Measurements from ENCODE around the gene HM13. TPM values are rescaled to one million over a fixed set of nuclear protein-coding genes. Genes with fewer than 3 reads are reported as not detected.
"Not testable (repeated sequence)": the region's sequence is repeated elsewhere in the genome, so short reads cannot be mapped to it uniquely, and the experiment has no call there.

The HM13 gene
- total and polyA plus RNA-seq, 9 donors, result 30.2 to 158 (median 97.3) TPM

DNA sequence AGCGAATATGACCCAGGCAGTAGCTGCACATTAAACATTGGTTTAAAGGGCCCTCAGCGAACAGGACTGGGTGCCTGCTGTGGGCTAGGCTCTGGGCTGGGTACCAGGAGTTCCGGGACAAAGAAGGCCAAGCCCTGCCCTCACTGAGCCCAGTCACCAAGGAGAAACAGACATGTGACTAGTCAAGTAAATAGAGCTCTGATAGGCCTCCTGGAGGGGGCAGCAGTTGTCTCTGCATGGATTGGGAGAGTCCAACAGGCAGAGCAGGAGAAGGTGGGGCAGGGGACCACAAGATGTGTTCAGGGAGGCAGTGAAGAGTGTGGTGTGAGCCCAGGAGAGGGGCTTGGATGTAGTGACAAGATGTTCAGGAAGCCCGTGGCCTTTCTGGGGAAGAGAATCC, 3.1 kb downstream of the HM13 start:
- intact Hi-C loops (cut with DNase I), result no loop called here
- Histone ChIP-seq H3K4me3 (no peak overlapping the region), H3K27me3 (no peaks in the 10 kb centered on the region), H3K4me1 (ENCODE audit: insufficient read depth) (peaks cover 10% of the 10 kb centered on the region), H3K27ac (no peak overlapping the region), H3K9me3 (no peaks in the 10 kb centered on the region), H3K36me3 (no peaks in the 10 kb centered on the region)
- no peak for DNase-seq
- TF ChIP-seq, protein P1, sequence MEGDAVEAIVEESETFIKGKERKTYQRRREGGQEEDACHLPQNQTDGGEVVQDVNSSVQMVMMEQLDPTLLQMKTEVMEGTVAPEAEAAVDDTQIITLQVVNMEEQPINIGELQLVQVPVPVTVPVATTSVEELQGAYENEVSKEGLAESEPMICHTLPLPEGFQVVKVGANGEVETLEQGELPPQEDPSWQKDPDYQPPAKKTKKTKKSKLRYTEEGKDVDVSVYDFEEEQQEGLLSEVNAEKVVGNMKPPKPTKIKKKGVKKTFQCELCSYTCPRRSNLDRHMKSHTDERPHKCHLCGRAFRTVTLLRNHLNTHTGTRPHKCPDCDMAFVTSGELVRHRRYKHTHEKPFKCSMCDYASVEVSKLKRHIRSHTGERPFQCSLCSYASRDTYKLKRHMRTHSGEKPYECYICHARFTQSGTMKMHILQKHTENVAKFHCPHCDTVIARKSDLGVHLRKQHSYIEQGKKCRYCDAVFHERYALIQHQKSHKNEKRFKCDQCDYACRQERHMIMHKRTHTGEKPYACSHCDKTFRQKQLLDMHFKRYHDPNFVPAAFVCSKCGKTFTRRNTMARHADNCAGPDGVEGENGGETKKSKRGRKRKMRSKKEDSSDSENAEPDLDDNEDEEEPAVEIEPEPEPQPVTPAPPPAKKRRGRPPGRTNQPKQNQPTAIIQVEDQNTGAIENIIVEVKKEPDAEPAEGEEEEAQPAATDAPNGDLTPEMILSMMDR (IDR thresholded peaks at IDR 0.05), result no peak
- TF ChIP-seq EP300 (IDR thresholded peaks at IDR 0.05) (no peak), POLR2A (IDR thresholded peaks at IDR 0.05) (no peak)
- WGBS, 3 donors, result 71 to 74% (median 74%) methylated on average over 4 of the region's 4 CpGs

DNA sequence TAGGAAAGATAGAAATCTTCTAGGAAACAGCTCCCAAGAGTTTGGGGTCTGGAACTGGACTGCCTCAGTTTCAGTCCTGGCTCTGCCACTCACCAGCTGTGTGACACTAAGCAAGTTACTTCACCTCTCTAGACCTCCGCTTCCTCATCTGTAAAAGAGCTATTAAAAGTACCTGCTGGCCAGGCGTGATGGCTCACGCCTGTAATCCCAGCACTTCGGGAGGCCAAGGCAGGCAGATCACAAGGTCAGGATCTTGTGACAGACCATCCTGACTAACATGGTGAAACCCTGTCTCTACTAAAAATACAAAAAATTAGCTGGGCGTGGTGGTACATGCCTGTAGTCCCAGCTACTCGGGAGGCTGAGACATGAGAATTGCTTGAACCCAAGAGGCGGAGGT, 7.0 kb downstream of the HM13 start:
- H3K9me3 ChIP-seq; H3K4me1 ChIP-seq (ENCODE audit: insufficient read depth); H3K36me3 ChIP-seq; H3K4me3 ChIP-seq; DNase-seq; H3K27ac ChIP-seq; intact Hi-C loops (cut with DNase I); H3K27me3 ChIP-seq: not testable (repeated sequence)
- WGBS, 3 donors, result 88 to 93% (median 90%) methylated on average over 7 of the region's 7 CpGs

DNA sequence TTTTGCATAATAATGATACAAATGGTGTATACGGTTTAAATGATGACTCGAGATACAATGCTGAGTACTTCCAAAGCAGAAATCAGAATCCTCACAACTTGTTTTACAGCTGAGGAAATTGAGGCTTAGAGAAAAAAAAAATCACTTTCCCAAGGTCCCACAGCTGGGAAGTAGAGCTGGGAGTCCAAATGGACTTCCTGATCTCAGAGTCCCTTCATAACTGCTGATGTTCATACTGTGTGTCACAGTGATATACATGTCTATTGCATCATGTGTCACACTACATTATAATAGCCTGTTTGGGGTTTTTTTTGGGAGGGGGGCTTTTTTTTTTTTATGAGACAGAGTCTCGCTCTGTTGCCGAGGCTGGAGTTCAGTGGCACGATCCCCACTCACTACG, 8.5 kb downstream of the HM13 start:
- Histone ChIP-seq H3K4me3 (no peak overlapping the region), H3K36me3 (no peaks in the 10 kb centered on the region), H3K9me3 (no peaks in the 10 kb centered on the region), H3K27ac (no peak overlapping the region), H3K4me1 (ENCODE audit: insufficient read depth) (no peaks in the 10 kb centered on the region), H3K27me3 (no peaks in the 10 kb centered on the region)
- 86 to 91% (median 86%) methylated on average over 6 of the region's 6 CpGs for WGBS, 3 donors
- intact Hi-C loops (cut with DNase I), result no loop called here
- DNase-seq, result no peak
- TF ChIP-seq POLR2A (IDR thresholded peaks at IDR 0.05), result no peak
- TF ChIP-seq, protein P1 (IDR thresholded peaks at IDR 0.05), result no peak
- TF ChIP-seq EP300 (IDR thresholded peaks at IDR 0.05), result no peak

DNA sequence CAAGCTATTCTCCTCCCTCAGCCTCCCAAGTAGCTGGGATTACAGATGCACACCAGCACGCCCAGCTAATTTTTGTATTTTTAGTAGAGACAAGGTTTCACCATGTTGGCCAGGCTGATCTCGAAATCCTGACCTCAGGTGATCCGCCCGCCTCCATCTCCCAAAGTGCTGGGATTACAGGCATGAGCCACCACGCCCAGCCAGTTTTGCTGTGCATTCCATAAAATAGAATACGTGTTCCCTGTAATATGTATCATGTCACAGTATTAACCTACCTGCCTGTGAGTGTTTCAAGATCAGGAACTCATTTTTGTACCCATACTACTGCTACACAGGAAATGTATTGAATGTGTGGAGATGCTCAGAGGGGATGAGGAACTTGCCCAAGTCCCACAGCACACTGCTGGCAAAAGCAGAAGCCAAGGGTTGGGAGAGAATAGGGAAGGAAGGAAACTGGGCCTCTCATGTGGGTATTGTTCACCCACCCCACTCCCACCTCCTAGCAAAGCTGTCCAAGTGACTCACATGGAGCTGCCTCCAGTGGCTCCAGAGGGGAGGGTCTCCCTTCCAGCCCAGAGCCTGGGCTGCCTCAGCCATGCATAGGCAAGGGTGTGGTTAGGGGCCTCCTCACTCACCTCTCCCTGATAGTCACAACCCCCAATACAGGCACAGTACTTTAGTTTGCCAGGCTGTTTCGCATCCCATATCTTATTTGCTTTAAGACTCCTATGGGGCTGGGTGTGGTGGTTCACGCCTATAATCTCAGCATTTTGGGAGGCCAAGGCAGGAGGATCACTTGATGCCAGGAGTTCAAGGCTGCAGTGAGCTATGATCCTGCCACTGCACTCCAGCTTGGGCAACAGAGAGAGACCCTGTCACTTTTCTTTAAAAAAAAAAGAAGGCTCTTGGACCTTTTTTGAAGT, 9.4 kb downstream of the HM13 start:
- TF ChIP-seq, protein P1 (IDR thresholded peaks at IDR 0.05), result no peak
- TF ChIP-seq EP300 (IDR thresholded peaks at IDR 0.05), result no peak
- TF ChIP-seq POLR2A (IDR thresholded peaks at IDR 0.05), result no peak
- Histone ChIP-seq H3K27me3 (no peaks in the 10 kb centered on the region), H3K27ac (no peak overlapping the region), H3K36me3 (no peaks in the 10 kb centered on the region), H3K4me3 (no peak overlapping the region), H3K4me1 (ENCODE audit: insufficient read depth) (no peaks in the 10 kb centered on the region), H3K9me3 (no peaks in the 10 kb centered on the region)
- 82 to 93% (median 92%) methylated on average over 8 of the region's 8 CpGs for WGBS, 3 donors
- no peak for DNase-seq
- intact Hi-C loops (cut with DNase I), result no loop called here

DNA sequence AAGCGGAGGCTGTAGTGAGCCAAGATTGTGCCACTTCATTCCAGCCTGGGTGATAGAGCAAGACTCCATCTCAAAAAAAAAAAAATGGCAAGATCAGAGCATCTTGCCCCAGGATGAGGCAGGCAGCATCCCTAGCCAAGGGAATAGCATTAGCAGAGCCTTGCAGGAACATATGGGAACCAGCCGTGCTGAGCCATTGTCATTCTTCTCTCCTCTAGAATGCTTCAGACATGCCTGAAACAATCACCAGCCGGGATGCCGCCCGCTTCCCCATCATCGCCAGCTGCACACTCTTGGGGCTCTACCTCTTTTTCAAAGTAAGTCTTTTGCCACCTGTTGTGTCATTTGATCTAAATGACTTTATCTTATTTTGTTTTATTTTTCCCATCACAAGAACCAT, 13.0 kb downstream of the HM13 start:
- Histone ChIP-seq H3K9me3 (no peaks in the 10 kb centered on the region), H3K27me3 (no peaks in the 10 kb centered on the region), H3K4me3 (no peak overlapping the region), H3K4me1 (ENCODE audit: insufficient read depth) (no peaks in the 10 kb centered on the region), H3K36me3 (no peaks in the 10 kb centered on the region), H3K27ac (no peak overlapping the region)
- 88 to 91% (median 89%) methylated on average over 6 of the region's 6 CpGs for WGBS, 3 donors
- intact Hi-C loops (cut with DNase I), result no loop called here
- no peak for DNase-seq
- TF ChIP-seq POLR2A (IDR thresholded peaks at IDR 0.05) (no peak), EP300 (IDR thresholded peaks at IDR 0.05) (no peak)
- TF ChIP-seq, protein P1 (IDR thresholded peaks at IDR 0.05), result no peak

Data from ovary (tissue), 9 donors.